Spleen (tissue), 7 donors: ENCODE results near the gene ARID3A.

Experiments used
- CTCF ChIP-seq, 11 experiments: fragments of 200-600 bp in 7 of 11; fragments of 450-650 bp in 4 of 11; sonication (generic) in 4 of 11; IDR thresholded peaks in 8 of 11; conservative IDR thresholded peaks in 3 of 11; 1 replicate in 7 of 11; 2 replicates in 4 of 11; pipeline versions ENCODE4 v1.4.0 to v1.8.0; 2016 to 2021; ENCODE audit warnings: antibody characterized with exemption in 11 of 11, inconsistent platforms in 4 of 11, mild to moderate bottlenecking in 1 of 11
- POLR2A ChIP-seq, 3 donors: fragments of 450-650 bp; IDR thresholded peaks; one replicate each; pipeline ENCODE4 v1.5.1; 2017; ENCODE audit warnings: antibody characterized with exemption in 3 of 3, mild to moderate bottlenecking in 1 of 3
- POLR2AphosphoS5 ChIP-seq, 3 donors: sonication (generic); formaldehyde crosslinking; IDR thresholded peaks; one replicate each; pipeline ENCODE4 v1.5.1; 2017; ENCODE audit warnings: antibody characterized with exemption in 3 of 3
- donor health status: DM: no; HTN: no; CAD: no; lungs with moderate emphysema.
- donor health status: DM: no; HTN: no; CAD: no.
- donor health status: DM: no; HTN: no; CAD: no.

- TF ChIP-seq POLR2AphosphoS5 (IDR thresholded peaks at IDR 0.05) (no peak), POLR2A (IDR thresholded peaks at IDR 0.05) (no peak), CTCF (IDR thresholded peaks at IDR 0.05 in 8 of 11, conservative IDR thresholded peaks at IDR 0.05 in 3 of 11) (no peak)
Measured at GRCh38 chr19:960020-960419, 34.2 kb downstream of the ARID3A start.
